ENCODE measurements around the gene LIPF.
"Not testable (repeated sequence)": the region's sequence is repeated elsewhere in the genome, so short reads cannot be mapped to it uniquely, and the experiment has no call there.

Gene LIPF

GRCh38 chr10:88664142-88664541 lies at the start of gene LIPF:
LIPF (plus strand) TSS chr10:88664442; CDS start chr10:88667298, 2,856 bp downstream.
- DNase-seq, result no peak

DNA sequence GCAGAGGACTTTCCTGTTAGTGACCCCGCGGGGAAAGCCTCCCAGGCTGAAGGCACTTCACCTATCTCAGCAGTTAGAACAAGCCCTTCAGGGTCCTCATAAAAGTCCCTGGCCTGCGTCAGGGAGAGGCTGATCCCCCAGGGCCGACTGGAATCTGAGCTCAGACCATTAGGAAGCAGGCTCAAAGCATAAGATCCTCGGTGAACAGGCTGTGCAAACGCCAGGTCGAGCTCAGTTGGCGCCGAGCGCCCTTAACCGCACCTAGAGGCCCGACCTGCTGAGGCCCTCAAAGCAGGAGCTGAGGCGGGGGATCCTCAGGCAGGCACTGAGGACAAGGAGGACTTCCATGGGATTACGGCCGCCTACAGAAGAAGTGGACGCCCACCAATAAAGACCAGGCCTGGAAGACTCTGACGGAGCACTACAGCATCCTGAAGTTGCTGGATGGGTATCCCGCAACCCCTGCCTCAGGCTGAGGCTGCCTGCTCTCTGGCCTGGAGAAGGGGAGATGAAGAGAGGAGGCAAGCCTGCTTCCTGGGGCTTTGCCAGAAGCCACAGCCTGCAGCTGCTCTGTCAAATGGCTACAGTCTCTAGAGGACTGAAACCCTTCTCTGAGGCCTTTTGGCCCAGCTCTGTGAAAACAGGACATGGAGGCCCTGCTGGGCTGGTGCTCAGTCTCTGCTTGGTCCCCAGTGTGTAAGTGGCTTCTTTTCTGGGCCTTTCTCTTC lies 47.8 kb upstream of the LIPF start:
- DNase-seq, result no peak

DNA sequence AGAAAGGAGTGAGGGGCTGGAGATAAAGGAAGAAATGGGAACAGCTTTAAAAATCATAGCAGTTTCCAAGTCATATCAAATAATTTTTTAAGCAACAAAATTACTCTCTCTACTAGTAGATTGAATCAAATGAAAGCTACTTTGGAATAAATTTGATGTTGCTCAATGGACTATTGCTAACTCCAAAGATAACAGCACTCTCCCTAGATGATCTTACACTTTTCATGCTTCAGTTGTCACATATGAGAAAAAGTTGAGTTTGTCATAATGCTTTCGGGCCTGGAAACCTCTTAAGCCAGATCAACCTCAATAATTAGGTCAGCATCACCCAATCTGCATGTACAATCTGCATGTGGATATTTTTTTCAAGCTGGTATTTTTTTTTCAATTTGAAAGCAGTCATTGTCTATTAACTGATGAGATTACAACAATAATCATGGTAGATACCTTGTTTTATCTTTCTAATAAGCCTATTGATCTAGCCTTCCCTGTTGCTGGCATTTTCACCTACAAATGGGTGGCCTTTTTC lies 46.4 kb upstream of the LIPF start:
- DNase-seq, result no peak

DNA sequence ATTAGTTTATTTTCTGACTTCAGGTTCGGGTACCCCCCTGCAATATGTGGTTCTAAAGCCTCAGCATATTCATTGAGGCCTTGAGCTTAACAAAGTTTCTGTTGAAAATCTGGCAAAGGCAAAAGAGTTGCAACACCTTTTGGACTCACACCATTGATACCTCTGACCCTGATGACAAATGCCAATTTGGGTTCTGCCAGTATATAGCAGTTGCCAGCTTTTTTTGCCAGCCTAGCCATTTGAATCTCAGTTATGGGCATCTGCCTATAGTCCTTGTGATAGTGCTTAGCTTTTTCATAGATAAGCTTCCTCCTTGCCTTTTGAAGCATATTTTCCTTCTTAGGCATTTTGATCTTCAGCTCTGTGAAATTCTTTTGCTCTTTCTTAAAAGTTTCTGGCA lies 45.7 kb upstream of the LIPF start:
- DNase-seq, result no peak

DNA sequence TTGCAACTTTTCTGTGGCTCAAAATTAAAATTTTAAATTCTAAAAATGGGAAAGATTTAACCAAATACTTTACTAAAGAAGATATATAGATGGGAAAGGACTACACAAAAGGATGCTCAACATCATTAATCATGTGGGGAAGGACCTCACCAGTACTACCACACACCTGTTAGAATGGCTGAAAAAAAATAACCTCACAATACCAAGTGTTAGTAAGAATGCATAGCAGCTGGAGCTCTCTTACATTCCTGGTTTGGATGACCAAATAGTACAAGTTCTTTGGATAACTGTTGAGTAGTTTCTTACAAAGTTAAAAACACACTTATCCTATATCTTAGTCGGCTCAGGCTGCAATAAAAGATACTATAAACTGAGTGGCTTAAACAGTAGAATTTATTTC lies 43.8 kb upstream of the LIPF start:
- DNase-seq, result no peak

- DNase-seq, result no peak
These were observed 40.4 kb upstream of the LIPF start for GRCh38 chr10:88623835-88624234.

DNA sequence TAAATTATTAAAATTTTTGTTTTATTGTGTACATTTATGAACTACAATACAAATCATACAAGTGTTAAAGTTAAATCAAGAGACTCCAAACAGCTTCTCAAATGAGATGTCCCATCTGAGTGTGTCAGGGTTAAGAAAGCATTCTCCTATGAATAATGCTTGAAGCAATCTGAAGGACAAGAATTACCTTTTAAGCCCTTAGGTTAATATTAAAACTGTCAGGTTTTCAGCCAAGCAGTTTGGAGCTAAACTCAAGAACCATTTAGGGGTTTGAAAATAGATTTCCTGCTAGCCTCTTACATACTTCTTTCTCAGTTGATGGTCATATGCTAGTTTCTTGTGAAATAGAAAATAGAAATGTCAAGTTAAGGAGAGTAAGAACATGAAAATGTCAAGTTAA lies 39.4 kb upstream of the LIPF start:
- DNase-seq, result no peak

DNA sequence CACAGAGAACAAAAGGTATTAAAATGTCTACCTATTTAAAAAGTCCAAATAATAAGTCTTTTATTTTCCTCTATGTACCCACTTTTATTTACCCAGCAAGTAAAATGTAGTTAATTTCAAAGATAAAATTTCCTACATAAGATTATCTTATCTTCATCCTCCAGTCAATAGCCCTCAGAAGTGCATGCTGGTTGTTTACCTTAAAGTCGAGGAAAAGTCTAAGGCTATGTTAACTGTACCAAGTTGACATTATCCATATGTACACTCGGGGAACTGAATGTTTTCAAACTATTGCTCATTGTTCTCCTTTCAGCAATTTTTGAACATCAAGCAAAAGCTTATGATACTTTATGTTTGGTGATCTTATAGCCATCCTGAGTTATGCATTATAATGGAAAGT lies 24.1 kb upstream of the LIPF start:
- DNase-seq, result no peak

DNA sequence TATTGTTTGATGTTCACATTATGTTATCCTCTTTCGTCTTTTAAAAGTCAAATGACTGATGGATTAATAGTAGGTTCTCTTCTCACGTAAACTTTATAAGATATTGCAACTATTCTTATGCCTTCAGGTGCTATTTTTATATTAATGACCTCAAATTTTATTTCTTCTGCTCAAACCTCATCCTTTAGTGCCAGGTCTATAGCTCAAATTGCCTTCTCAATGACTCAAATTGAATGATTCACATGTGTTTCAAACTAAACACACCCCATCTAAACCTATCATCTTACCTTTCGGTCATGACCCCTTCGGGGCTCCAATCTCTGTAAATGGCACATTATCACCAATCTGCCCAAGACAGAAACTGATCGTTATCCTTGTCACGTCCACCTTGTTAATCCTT lies 22.0 kb upstream of the LIPF start:
- DNase-seq, result no peak

- no peak for DNase-seq
These were observed 21.3 kb upstream of the LIPF start for GRCh38 chr10:88642963-88643362.

DNA sequence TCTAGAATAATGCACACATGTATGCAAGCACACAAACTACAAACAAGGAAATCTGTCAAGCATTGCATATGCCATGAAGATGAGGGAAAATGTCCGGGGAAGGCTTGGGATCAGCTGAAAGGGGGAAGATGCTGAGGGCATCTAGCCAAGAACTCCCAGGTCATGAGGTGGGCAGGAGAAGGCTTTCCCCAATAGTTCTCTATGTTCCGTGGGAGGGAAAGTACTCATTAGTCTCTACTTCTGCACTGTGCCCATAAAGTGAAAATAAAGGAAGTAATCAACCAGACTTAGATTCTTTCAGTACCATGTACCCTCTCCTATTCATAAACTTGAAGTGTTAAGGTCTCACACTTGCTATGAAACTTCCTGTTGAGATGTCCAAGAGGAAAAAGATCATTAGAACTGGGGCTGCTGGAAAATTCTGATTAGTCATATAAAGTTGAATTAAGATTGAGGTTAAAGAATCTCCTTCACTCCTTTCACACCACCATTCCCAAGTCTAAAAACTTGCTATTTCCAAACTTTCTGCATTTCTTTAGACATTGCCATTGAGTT lies 17.1 kb upstream of the LIPF start:
- DNase-seq, result no peak

- DNase-seq, result no peak
These were observed 13.1 kb upstream of the LIPF start for GRCh38 chr10:88651101-88651551.

- no peak for DNase-seq
These were observed 11.6 kb upstream of the LIPF start for GRCh38 chr10:88652616-88653015.

GRCh38 chr10:88657901-88658300 lies 6.3 kb upstream of the LIPF start:
- DNase-seq, result no peak

DNA sequence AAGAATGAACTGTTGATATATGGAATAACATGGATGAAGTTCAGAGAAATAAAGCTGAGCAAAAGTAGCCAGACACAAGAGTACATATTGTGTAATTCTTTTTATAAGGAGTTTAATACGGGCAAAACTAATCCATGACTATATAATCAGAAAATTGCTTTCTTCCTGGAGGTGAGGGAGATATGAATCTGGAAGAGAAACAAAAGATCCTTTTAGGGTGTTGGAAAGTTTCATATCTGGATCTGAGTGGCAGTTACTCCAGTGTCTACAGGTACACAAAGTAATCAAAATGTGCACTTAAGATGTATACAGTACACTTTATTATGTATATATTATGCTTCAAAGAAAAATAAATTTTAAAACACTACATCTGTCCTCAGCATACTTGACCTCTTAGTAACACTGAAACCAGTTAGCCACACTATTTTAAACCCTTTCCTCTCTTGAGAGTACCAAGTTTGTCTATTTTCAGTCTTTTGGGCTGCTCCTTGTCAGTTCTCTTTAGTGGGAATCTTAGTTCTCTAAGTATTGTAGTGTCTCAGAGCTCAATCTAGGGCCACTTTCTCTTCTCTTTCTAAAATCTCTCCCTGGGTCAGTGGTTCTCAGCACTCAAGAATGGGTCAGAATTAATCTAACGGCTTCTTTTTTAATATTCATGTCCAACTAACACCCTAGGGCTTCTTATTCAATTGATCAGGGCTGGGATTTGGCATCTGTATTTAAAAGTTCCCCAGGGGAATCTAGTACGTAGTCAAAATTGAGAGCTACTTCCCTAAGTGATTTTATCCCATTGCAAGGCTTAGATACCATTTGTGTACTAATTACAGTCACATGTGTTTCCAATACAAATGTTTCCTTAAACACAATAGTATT lies 4.3 kb upstream of the LIPF start:
- no peak for DNase-seq

DNA sequence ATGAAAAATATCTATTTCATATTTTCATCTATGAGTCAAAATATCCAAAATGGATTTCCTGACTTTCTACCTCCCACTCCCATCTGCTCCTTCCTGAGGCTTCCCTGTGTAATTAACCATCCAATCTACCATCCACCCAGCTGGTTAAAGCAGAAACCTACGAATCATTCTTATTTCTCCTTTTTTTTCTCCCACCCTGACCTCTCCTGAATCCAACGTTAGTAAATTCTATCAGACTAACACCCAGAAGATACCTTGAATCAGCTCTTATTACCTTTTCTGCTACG lies 3.7 kb upstream of the LIPF start:
- no peak for DNase-seq

DNA sequence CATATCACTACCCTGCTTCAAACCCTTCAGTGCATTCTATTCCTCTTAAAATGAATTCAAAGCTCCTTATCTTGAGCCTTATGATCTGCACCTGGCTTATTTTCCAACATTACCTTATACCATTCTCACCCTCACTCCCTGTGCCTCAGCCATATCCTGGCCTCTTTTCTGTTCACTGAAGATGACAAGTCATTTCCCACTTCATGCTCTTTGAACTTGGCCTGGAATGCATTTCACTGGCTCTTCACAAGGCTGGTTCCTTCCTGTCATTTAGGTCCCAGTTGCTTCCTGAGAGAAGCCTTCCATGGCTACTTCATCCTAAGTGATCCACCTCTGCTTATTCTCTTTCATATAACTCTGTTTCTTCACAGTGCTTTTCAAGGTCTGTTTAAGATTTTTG lies 3.2 kb upstream of the LIPF start:
- DNase-seq, result no peak

GRCh38 chr10:88661577-88661976 lies 2.7 kb upstream of the LIPF start:
- no peak for DNase-seq

GRCh38 chr10:88663153-88663552 lies 1.1 kb upstream of the LIPF start:
- not testable (repeated sequence) for DNase-seq

GRCh38 chr10:88668465-88668864 lies 4.2 kb downstream of the LIPF start:
- DNase-seq, result no peak

- DNase-seq, result no peak
These were observed 6.3 kb downstream of the LIPF start for GRCh38 chr10:88670497-88670896.

- no peak for DNase-seq
These were observed 7.8 kb downstream of the LIPF start for GRCh38 chr10:88672041-88672440.

- DNase-seq, result no peak
These were observed 12.2 kb downstream of the LIPF start for GRCh38 chr10:88676283-88677060.

Measured in activated naive CD4-positive, alpha-beta T cell treated with anti-CD3 and anti-CD28 coated beads, Interleukin-2, amount 50 U/mL, for 16 hours (primary cell).